ENCODE measurements around the gene AGAP3. TPM values are rescaled to one million over a fixed set of nuclear protein-coding genes. Genes with fewer than 3 reads are reported as not detected.

The AGAP3 gene
- total and polyA plus RNA-seq, 9 donors: 22.3 to 125 (median 79.9) TPM

GRCh38 chr7:151057989-151058780 is 28.1 kb upstream of the AGAP3 start:
- no peaks in the 10 kb centered on the region for H3K36me3 ChIP-seq
- H3K27ac ChIP-seq: peak overlapping the region; percentile 87 to 97
- 0 to 1% (median 0%) methylated on average over 41 to 46 of the region's 46 CpGs for WGBS, 3 donors
- no peaks in the 10 kb centered on the region for H3K9me3 ChIP-seq
- peak overlapping the region; percentile 81 for H3K4me3 ChIP-seq
- intact Hi-C loops (cut with DNase I): no loop called here
- H3K27me3 ChIP-seq: no peaks in the 10 kb centered on the region
- TF ChIP-seq POLR2A (IDR thresholded peaks at IDR 0.05) (peak; percentile 71), CTCF (IDR thresholded peaks at IDR 0.05) (no peak), EP300 (IDR thresholded peaks at IDR 0.05) (no peak)
- peak; percentile 97 to 99 (median 97) for DNase-seq
- H3K4me1 ChIP-seq (ENCODE audit: insufficient read depth): peaks cover 24% of the 10 kb centered on the region

- peak overlapping the region; percentile 88 to 97 for H3K27ac ChIP-seq
- no peaks in the 10 kb centered on the region for H3K27me3 ChIP-seq
- DNase-seq: no peak
- H3K36me3 ChIP-seq: no peaks in the 10 kb centered on the region
- WGBS, 3 donors: 3 to 6% (median 4%) methylated on average over 18 of the region's 18 CpGs
- H3K4me3 ChIP-seq: peak overlapping the region; percentile 81
- TF ChIP-seq POLR2A (IDR thresholded peaks at IDR 0.05) (no peak), EP300 (IDR thresholded peaks at IDR 0.05) (no peak), CTCF (IDR thresholded peaks at IDR 0.05) (no peak)
- H3K4me1 ChIP-seq (ENCODE audit: insufficient read depth): peaks cover 25% of the 10 kb centered on the region
- intact Hi-C loops (cut with DNase I): no loop called here
- H3K9me3 ChIP-seq: no peaks in the 10 kb centered on the region
Measured at GRCh38 chr7:151058781-151059366, 27.4 kb upstream of the AGAP3 start.

GRCh38 chr7:151059367-151060112 is 26.7 kb upstream of the AGAP3 start, which contains the start of gene SLC4A2:
SLC4A2 (plus strand) TSS chr7:151059589; CDS start chr7:151061988, 2,399 bp downstream.
- Histone ChIP-seq H3K4me1 (ENCODE audit: insufficient read depth) (peaks cover 25% of the 10 kb centered on the region), H3K36me3 (no peaks in the 10 kb centered on the region), H3K27me3 (no peaks in the 10 kb centered on the region), H3K9me3 (no peaks in the 10 kb centered on the region), H3K4me3 (peak within 1 kb of the TSS; percentile 81), H3K27ac (peak within 1 kb of the TSS; percentile 88 to 97)
- intact Hi-C loops (cut with DNase I): loop anchor here in 1 of 4 donors (2.0 kb wide), 1 partner anchor 23 kb away; the partner anchor contains the start of gene TMUB1
- DNase-seq: peak; percentile 82 to 91 (median 87)
- WGBS, 3 donors: 0 to 1% (median 1%) methylated on average over 45 to 75 of the region's 75 CpGs
- TF ChIP-seq CTCF (IDR thresholded peaks at IDR 0.05): peak in 2 of 3 donors; percentile 26 to 37
- no peak for TF ChIP-seq EP300 (IDR thresholded peaks at IDR 0.05)
- peak; percentile 37 for TF ChIP-seq POLR2A (IDR thresholded peaks at IDR 0.05)

- H3K4me3 ChIP-seq: peak overlapping the region; percentile 81
- no peak for DNase-seq
- no peaks in the 10 kb centered on the region for H3K27me3 ChIP-seq
- H3K36me3 ChIP-seq: no peaks in the 10 kb centered on the region
- H3K27ac ChIP-seq: peak overlapping the region; percentile 88 to 97
- 0 to 1% (median 1%) methylated on average over 14 to 17 of the region's 17 CpGs for WGBS, 3 donors
- peaks cover 25% of the 10 kb centered on the region for H3K4me1 ChIP-seq (ENCODE audit: insufficient read depth)
- TF ChIP-seq CTCF (IDR thresholded peaks at IDR 0.05) (no peak), POLR2A (IDR thresholded peaks at IDR 0.05) (no peak), EP300 (IDR thresholded peaks at IDR 0.05) (no peak)
- intact Hi-C loops (cut with DNase I): loop anchor here in 1 of 4 donors (2.0 kb wide), 1 partner anchor 23 kb away; the partner anchor contains the start of gene TMUB1
- H3K9me3 ChIP-seq: no peaks in the 10 kb centered on the region
Measured at GRCh38 chr7:151060113-151060415, 26.2 kb upstream of the AGAP3 start.

Data from ovary (tissue), 9 donors.